Measurements from ENCODE around the gene PSMD13.

Gene PSMD13

GRCh38 chr11:204587-205109 lies 32.1 kb upstream of the PSMD13 start:
- Histone ChIP-seq H3K9me3 (no peaks in the 10 kb centered on the region), H3K27me3 (no peaks in the 10 kb centered on the region), H3K4me1 (ENCODE audit: control insufficient read depth in 1 of 2, insufficient read depth in 1 of 2, low read depth in 1 of 2, low read length in 1 of 2) (peaks cover 44 to 52% of the 10 kb centered on the region in 2 experiments), H3K27ac (no peak overlapping the region), H3K4me3 (ENCODE audit: low read depth in 1 of 2, low read length in 1 of 2) (no peak overlapping the region), H3K36me3 (peaks cover 46% of the 10 kb centered on the region)
- no peak for TF ChIP-seq CTCF (IDR thresholded peaks at IDR 0.05)

- H3K36me3 ChIP-seq, result peaks cover 49% of the 10 kb centered on the region
- no peak overlapping the region for H3K4me3 ChIP-seq (ENCODE audit: low read depth in 1 of 2, low read length in 1 of 2)
- no peaks in the 10 kb centered on the region for H3K27me3 ChIP-seq
- no peak for TF ChIP-seq CTCF (IDR thresholded peaks at IDR 0.05)
- peaks cover 52 to 58% of the 10 kb centered on the region in 2 experiments for H3K4me1 ChIP-seq (ENCODE audit: control insufficient read depth in 1 of 2, insufficient read depth in 1 of 2, low read depth in 1 of 2, low read length in 1 of 2)
- peak overlapping the region; percentile 99 for H3K27ac ChIP-seq
- H3K9me3 ChIP-seq, result no peaks in the 10 kb centered on the region
Observed at GRCh38 chr11:205221-206001, 31.4 kb upstream of the PSMD13 start.

GRCh38 chr11:206002-206384 lies 30.8 kb upstream of the PSMD13 start:
- Histone ChIP-seq H3K4me3 (ENCODE audit: low read depth in 1 of 2, low read length in 1 of 2) (peak overlapping the region; percentile 95 to 97), H3K27ac (peak overlapping the region; percentile 99), H3K4me1 (ENCODE audit: control insufficient read depth in 1 of 2, insufficient read depth in 1 of 2, low read depth in 1 of 2, low read length in 1 of 2) (peaks cover 53 to 58% of the 10 kb centered on the region in 2 experiments), H3K27me3 (no peaks in the 10 kb centered on the region), H3K9me3 (no peaks in the 10 kb centered on the region), H3K36me3 (peaks cover 49% of the 10 kb centered on the region)
- no peak for TF ChIP-seq CTCF (IDR thresholded peaks at IDR 0.05)

- H3K4me1 ChIP-seq (ENCODE audit: control insufficient read depth in 1 of 2, insufficient read depth in 1 of 2, low read depth in 1 of 2, low read length in 1 of 2), result peaks cover 48 to 55% of the 10 kb centered on the region in 2 experiments
- H3K27ac ChIP-seq, result peak overlapping the region; percentile 99
- no peaks in the 10 kb centered on the region for H3K9me3 ChIP-seq
- H3K4me3 ChIP-seq (ENCODE audit: low read depth in 1 of 2, low read length in 1 of 2), result peak overlapping the region; percentile 95 to 97
- no peak for TF ChIP-seq CTCF (IDR thresholded peaks at IDR 0.05)
- H3K36me3 ChIP-seq, result peaks cover 51% of the 10 kb centered on the region
- H3K27me3 ChIP-seq, result no peaks in the 10 kb centered on the region
Observed at GRCh38 chr11:206526-207207, 30.1 kb upstream of the PSMD13 start.

GRCh38 chr11:207208-207862 lies 29.4 kb upstream of the PSMD13 start, which contains the start of the genes BET1L and RIC8A:
TSS of gene BET1L (minus strand) at chr11:207399. CDS start at chr11:207321, 78 bp downstream.
TSS of gene RIC8A (plus strand) at chr11:207708. CDS start at chr11:208855, 1,147 bp downstream.
- Histone ChIP-seq H3K36me3 (peaks cover 58% of the 10 kb centered on the region), H3K4me3 (ENCODE audit: low read depth in 1 of 2, low read length in 1 of 2) (peak within 1 kb of the TSS; percentile 95 to 97), H3K27me3 (no peaks in the 10 kb centered on the region), H3K4me1 (ENCODE audit: control insufficient read depth in 1 of 2, insufficient read depth in 1 of 2, low read depth in 1 of 2, low read length in 1 of 2) (peaks cover 41 to 48% of the 10 kb centered on the region in 2 experiments), H3K9me3 (no peaks in the 10 kb centered on the region), H3K27ac (peak within 1 kb of the TSS; percentile 99)
- peak; percentile 46 for TF ChIP-seq CTCF (IDR thresholded peaks at IDR 0.05)
